ENCODE results near the gene PLXNB2.
A peak's percentile ranks its signal among the peaks of the same experiment; 100 is the strongest.
"Not testable (repeated sequence)": the region's sequence is repeated elsewhere in the genome, so short reads cannot be mapped to it uniquely, and the experiment has no call there.

The PLXNB2 gene

GRCh38 chr22:50326225-50326955 is 18.9 kb upstream of the PLXNB2 start:
- no peak overlapping the region for H3K27ac ChIP-seq (ENCODE audit: low read depth, low read length)
- H3K27me3 ChIP-seq (ENCODE audit: control insufficient read depth, insufficient read depth, low read length): peaks cover 22% of the 10 kb centered on the region
- H3K4me1 ChIP-seq (ENCODE audit: control insufficient read depth, insufficient read depth, low read length): peaks cover 7% of the 10 kb centered on the region
- no peak overlapping the region for H3K9ac ChIP-seq (ENCODE audit: low read length)
- H3K36me3 ChIP-seq (ENCODE audit: control insufficient read depth, insufficient read depth, low read length): no peaks in the 10 kb centered on the region
- H3K9me3 ChIP-seq (ENCODE audit: control insufficient read depth, insufficient read depth, low read depth, low read length): no peaks in the 10 kb centered on the region
- H3K4me3 ChIP-seq (ENCODE audit: low read depth, low read length): peak overlapping the region; percentile 87

- no peaks in the 10 kb centered on the region for H3K9me3 ChIP-seq (ENCODE audit: control insufficient read depth, insufficient read depth, low read depth, low read length)
- H3K27me3 ChIP-seq (ENCODE audit: control insufficient read depth, insufficient read depth, low read length): peaks cover 22% of the 10 kb centered on the region
- no peaks in the 10 kb centered on the region for H3K36me3 ChIP-seq (ENCODE audit: control insufficient read depth, insufficient read depth, low read length)
- H3K4me1 ChIP-seq (ENCODE audit: control insufficient read depth, insufficient read depth, low read length): peaks cover 7% of the 10 kb centered on the region
- peak overlapping the region; percentile 87 for H3K4me3 ChIP-seq (ENCODE audit: low read depth, low read length)
- no peak overlapping the region for H3K9ac ChIP-seq (ENCODE audit: low read length)
- H3K27ac ChIP-seq (ENCODE audit: low read depth, low read length): no peak overlapping the region
Observed at GRCh38 chr22:50325444-50326224, 18.2 kb upstream of the PLXNB2 start.

GRCh38 chr22:50323900-50324299 is 16.5 kb upstream of the PLXNB2 start:
- Histone ChIP-seq H3K4me3 (ENCODE audit: low read depth, low read length) (no peak overlapping the region), H3K4me1 (ENCODE audit: control insufficient read depth, insufficient read depth, low read length) (peaks cover 7% of the 10 kb centered on the region), H3K9me3 (ENCODE audit: control insufficient read depth, insufficient read depth, low read depth, low read length) (no peaks in the 10 kb centered on the region), H3K9ac (ENCODE audit: low read length) (no peak overlapping the region), H3K27me3 (ENCODE audit: control insufficient read depth, insufficient read depth, low read length) (peaks cover 22% of the 10 kb centered on the region), H3K27ac (ENCODE audit: low read depth, low read length) (no peak overlapping the region), H3K36me3 (ENCODE audit: control insufficient read depth, insufficient read depth, low read length) (no peaks in the 10 kb centered on the region)

- not testable (repeated sequence) for H3K27ac ChIP-seq (ENCODE audit: low read depth, low read length); H3K4me1 ChIP-seq (ENCODE audit: control insufficient read depth, insufficient read depth, low read length); H3K36me3 ChIP-seq (ENCODE audit: control insufficient read depth, insufficient read depth, low read length); H3K4me3 ChIP-seq (ENCODE audit: low read depth, low read length); H3K9ac ChIP-seq (ENCODE audit: low read length); H3K9me3 ChIP-seq (ENCODE audit: control insufficient read depth, insufficient read depth, low read depth, low read length)
- peaks cover 22% of the 10 kb centered on the region for H3K27me3 ChIP-seq (ENCODE audit: control insufficient read depth, insufficient read depth, low read length)
Observed at GRCh38 chr22:50322382-50323104, 15.1 kb upstream of the PLXNB2 start.

GRCh38 chr22:50320671-50321325 is 13.4 kb upstream of the PLXNB2 start:
- no peaks in the 10 kb centered on the region for H3K4me1 ChIP-seq (ENCODE audit: control insufficient read depth, insufficient read depth, low read length)
- no peak overlapping the region for H3K9ac ChIP-seq (ENCODE audit: low read length)
- no peaks in the 10 kb centered on the region for H3K36me3 ChIP-seq (ENCODE audit: control insufficient read depth, insufficient read depth, low read length)
- H3K27me3 ChIP-seq (ENCODE audit: control insufficient read depth, insufficient read depth, low read length): peaks cover 19% of the 10 kb centered on the region
- no peak overlapping the region for H3K4me3 ChIP-seq (ENCODE audit: low read depth, low read length)
- no peak overlapping the region for H3K27ac ChIP-seq (ENCODE audit: low read depth, low read length)
- no peaks in the 10 kb centered on the region for H3K9me3 ChIP-seq (ENCODE audit: control insufficient read depth, insufficient read depth, low read depth, low read length)

- no peak overlapping the region for H3K9ac ChIP-seq (ENCODE audit: low read length)
Observed at GRCh38 chr22:50320116-50320515, 12.7 kb upstream of the PLXNB2 start.

GRCh38 chr22:50319503-50319951 is 12.1 kb upstream of the PLXNB2 start:
- no peak overlapping the region for H3K4me3 ChIP-seq (ENCODE audit: low read depth, low read length)
- peaks cover 3% of the 10 kb centered on the region for H3K4me1 ChIP-seq (ENCODE audit: control insufficient read depth, insufficient read depth, low read length)
- H3K9me3 ChIP-seq (ENCODE audit: control insufficient read depth, insufficient read depth, low read depth, low read length): no peaks in the 10 kb centered on the region
- no peak overlapping the region for H3K27ac ChIP-seq (ENCODE audit: low read depth, low read length)
- H3K27me3 ChIP-seq (ENCODE audit: control insufficient read depth, insufficient read depth, low read length): peaks cover 21% of the 10 kb centered on the region; the same call in 1 of the 2 replicates
- H3K36me3 ChIP-seq (ENCODE audit: control insufficient read depth, insufficient read depth, low read length): no peaks in the 10 kb centered on the region
- no peak overlapping the region for H3K9ac ChIP-seq (ENCODE audit: low read length)

More at GRCh38 chr22:50320116-50320515, 12.7 kb upstream of the PLXNB2 start:
- Histone ChIP-seq H3K4me1 (ENCODE audit: control insufficient read depth, insufficient read depth, low read length) (no peaks in the 10 kb centered on the region), H3K27me3 (ENCODE audit: control insufficient read depth, insufficient read depth, low read length) (peaks cover 21% of the 10 kb centered on the region), H3K4me3 (ENCODE audit: low read depth, low read length) (no peak overlapping the region), H3K9me3 (ENCODE audit: control insufficient read depth, insufficient read depth, low read depth, low read length) (no peaks in the 10 kb centered on the region), H3K27ac (ENCODE audit: low read depth, low read length) (no peak overlapping the region), H3K36me3 (ENCODE audit: control insufficient read depth, insufficient read depth, low read length) (no peaks in the 10 kb centered on the region)

GRCh38 chr22:50318698-50319411 is 11.4 kb upstream of the PLXNB2 start:
- H3K4me3 ChIP-seq (ENCODE audit: low read depth, low read length): no peak overlapping the region
- no peak overlapping the region for H3K9ac ChIP-seq (ENCODE audit: low read length)
- peaks cover 10% of the 10 kb centered on the region for H3K4me1 ChIP-seq (ENCODE audit: control insufficient read depth, insufficient read depth, low read length)
- peaks cover 18% of the 10 kb centered on the region; the same call in 1 of the 2 replicates for H3K27me3 ChIP-seq (ENCODE audit: control insufficient read depth, insufficient read depth, low read length)
- H3K9me3 ChIP-seq (ENCODE audit: control insufficient read depth, insufficient read depth, low read depth, low read length): no peaks in the 10 kb centered on the region
- no peaks in the 10 kb centered on the region for H3K36me3 ChIP-seq (ENCODE audit: control insufficient read depth, insufficient read depth, low read length)
- no peak overlapping the region for H3K27ac ChIP-seq (ENCODE audit: low read depth, low read length)

GRCh38 chr22:50318356-50318697 is 10.9 kb upstream of the PLXNB2 start:
- Histone ChIP-seq H3K9ac (ENCODE audit: low read length) (no peak overlapping the region), H3K4me1 (ENCODE audit: control insufficient read depth, insufficient read depth, low read length) (peaks cover 13% of the 10 kb centered on the region), H3K36me3 (ENCODE audit: control insufficient read depth, insufficient read depth, low read length) (no peaks in the 10 kb centered on the region), H3K27ac (ENCODE audit: low read depth, low read length) (no peak overlapping the region), H3K27me3 (ENCODE audit: control insufficient read depth, insufficient read depth, low read length) (peaks cover 18% of the 10 kb centered on the region; the same call in 1 of the 2 replicates), H3K9me3 (ENCODE audit: control insufficient read depth, insufficient read depth, low read depth, low read length) (no peaks in the 10 kb centered on the region), H3K4me3 (ENCODE audit: low read depth, low read length) (no peak overlapping the region)

GRCh38 chr22:50317674-50318073 is 10.2 kb upstream of the PLXNB2 start:
- Histone ChIP-seq H3K36me3 (ENCODE audit: control insufficient read depth, insufficient read depth, low read length) (no peaks in the 10 kb centered on the region), H3K9ac (ENCODE audit: low read length) (no peak overlapping the region), H3K4me3 (ENCODE audit: low read depth, low read length) (no peak overlapping the region), H3K27ac (ENCODE audit: low read depth, low read length) (no peak overlapping the region), H3K9me3 (ENCODE audit: control insufficient read depth, insufficient read depth, low read depth, low read length) (no peaks in the 10 kb centered on the region), H3K27me3 (ENCODE audit: control insufficient read depth, insufficient read depth, low read length) (peaks cover 18% of the 10 kb centered on the region; the same call in 1 of the 2 replicates), H3K4me1 (ENCODE audit: control insufficient read depth, insufficient read depth, low read length) (peaks cover 13% of the 10 kb centered on the region)

Measured in HUES6 (cell line).